ENCODE data around the gene HPD.
A peak's percentile ranks its signal among the peaks of the same experiment; 100 is the strongest.

The HPD gene

DNA sequence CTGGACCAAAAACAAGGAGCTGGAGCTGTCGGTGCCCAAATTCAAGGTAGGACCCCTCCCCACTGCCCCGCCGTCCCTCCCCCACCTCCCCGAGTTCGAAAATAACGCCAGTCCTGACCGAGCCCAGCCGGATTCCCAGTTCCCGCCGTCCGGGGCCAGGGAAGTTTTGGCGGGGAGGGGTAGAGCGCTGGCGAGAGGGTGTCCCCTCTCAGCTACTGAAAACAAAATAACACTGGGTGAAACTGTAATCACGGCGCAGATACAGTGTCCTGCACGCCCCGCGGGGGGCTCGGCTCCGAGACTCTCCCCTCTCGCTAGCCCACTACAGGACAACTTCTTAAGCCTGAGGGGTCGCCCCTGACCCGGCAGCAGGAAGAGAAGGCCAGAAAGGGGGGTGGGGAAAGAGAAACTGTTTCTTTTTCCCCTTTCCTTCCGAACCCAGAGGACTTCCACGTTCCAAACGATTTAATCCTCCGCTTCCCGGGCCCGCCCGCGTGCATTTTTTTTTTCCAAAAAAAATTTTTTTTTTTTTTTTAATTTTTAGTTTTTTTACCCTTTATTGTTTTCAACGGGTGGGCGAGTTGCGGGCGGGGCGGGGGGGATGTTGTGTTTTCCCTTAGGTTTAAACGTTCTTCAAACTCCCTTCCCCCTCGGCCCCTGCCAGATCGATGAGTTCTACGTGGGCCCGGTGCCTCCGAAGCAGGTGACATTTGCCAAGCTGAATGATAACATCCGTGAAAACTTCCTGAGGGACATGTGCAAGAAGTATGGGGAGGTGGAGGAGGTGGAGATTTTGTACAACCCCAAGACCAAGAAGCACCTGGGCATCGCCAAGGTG lies 53.3 kb downstream of the HPD start:
- TF ChIP-seq, protein P1, sequence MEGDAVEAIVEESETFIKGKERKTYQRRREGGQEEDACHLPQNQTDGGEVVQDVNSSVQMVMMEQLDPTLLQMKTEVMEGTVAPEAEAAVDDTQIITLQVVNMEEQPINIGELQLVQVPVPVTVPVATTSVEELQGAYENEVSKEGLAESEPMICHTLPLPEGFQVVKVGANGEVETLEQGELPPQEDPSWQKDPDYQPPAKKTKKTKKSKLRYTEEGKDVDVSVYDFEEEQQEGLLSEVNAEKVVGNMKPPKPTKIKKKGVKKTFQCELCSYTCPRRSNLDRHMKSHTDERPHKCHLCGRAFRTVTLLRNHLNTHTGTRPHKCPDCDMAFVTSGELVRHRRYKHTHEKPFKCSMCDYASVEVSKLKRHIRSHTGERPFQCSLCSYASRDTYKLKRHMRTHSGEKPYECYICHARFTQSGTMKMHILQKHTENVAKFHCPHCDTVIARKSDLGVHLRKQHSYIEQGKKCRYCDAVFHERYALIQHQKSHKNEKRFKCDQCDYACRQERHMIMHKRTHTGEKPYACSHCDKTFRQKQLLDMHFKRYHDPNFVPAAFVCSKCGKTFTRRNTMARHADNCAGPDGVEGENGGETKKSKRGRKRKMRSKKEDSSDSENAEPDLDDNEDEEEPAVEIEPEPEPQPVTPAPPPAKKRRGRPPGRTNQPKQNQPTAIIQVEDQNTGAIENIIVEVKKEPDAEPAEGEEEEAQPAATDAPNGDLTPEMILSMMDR (conservative IDR thresholded peaks at IDR 0.05; ENCODE audit: low read depth, low read length): no peak
- peak overlapping the region; percentile 63 for H3K4me3 ChIP-seq (ENCODE audit: low read depth, low read length)
- DNase-seq (ENCODE audit: low read depth): no peak

DNA sequence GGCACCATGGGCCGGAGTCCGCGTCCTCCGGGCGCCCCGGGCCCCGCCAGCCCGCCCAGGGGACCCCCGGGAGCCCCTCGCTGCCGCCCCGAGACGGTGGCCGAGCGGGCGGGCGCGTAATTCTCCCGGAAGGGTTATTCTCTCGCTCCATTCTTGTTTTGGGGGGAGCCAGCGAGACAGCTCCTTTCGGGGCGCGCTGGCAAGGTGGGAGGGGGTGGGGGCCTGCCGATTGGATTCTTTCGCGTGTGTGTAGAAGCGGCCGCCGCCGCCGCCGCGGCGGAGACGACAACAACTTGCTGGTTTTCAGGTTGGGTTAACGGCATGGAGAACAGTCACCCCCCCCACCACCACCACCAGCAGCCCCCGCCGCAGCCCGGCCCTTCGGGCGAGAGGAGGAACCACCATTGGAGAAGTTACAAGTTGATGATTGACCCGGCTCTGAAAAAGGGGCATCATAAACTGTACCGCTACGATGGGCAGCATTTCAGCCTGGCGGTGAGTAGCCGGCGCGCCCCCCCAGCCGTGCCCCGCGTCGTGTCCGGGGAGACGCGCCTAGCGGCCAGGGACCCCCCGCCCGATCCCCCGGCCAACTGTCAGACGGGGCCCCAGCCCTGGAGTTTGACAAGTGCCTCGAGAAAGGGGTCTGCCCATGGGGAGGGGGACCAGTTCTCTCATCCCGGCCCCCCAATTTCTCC lies 54.1 kb downstream of the HPD start:
- TF ChIP-seq, protein P1 (conservative IDR thresholded peaks at IDR 0.05; ENCODE audit: low read depth, low read length): no peak
- H3K4me3 ChIP-seq (ENCODE audit: low read depth, low read length): peak overlapping the region; percentile 63
- no peak for DNase-seq (ENCODE audit: low read depth)

DNA sequence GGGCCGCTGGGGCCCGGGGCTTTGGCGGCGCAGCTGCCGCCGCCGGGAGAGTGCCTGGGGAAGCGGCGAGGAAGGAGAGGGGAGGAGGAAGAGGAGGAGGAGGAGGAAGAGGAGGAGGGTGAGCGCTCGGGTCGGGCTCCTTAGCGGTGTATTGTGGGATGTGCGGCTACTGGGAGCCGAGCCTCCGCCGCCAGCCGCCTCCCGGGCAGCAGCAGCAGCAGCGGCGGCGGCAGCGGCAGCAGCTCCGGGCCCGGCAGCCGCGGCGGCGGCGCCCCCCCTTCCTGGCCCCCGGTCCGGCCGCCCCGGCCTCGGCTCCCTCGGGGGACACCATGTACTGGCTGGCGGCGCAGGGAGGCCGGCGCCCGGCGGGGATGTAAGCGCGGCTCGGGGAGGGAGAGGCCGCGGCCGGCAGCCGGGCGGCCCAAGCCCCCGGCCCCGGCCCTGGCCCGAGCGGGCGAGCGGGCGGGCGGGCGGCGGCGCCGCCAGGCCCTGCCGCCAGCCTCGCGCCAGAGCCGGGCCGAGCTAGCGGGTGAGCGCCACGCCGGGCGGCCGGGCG lies 54.7 kb downstream of the HPD start, which contains the start of gene SETD1B:
SETD1B (plus strand) TSS at position 149 of the 556 bp plus-strand sequence. CDS start 729 bp downstream, outside the sequence.
- DNase-seq (ENCODE audit: low read depth): peak; percentile 66
- peak within 1 kb of the TSS; percentile 63 for H3K4me3 ChIP-seq (ENCODE audit: low read depth, low read length)
- TF ChIP-seq, protein P1 (conservative IDR thresholded peaks at IDR 0.05; ENCODE audit: low read depth, low read length): no peak

DNA sequence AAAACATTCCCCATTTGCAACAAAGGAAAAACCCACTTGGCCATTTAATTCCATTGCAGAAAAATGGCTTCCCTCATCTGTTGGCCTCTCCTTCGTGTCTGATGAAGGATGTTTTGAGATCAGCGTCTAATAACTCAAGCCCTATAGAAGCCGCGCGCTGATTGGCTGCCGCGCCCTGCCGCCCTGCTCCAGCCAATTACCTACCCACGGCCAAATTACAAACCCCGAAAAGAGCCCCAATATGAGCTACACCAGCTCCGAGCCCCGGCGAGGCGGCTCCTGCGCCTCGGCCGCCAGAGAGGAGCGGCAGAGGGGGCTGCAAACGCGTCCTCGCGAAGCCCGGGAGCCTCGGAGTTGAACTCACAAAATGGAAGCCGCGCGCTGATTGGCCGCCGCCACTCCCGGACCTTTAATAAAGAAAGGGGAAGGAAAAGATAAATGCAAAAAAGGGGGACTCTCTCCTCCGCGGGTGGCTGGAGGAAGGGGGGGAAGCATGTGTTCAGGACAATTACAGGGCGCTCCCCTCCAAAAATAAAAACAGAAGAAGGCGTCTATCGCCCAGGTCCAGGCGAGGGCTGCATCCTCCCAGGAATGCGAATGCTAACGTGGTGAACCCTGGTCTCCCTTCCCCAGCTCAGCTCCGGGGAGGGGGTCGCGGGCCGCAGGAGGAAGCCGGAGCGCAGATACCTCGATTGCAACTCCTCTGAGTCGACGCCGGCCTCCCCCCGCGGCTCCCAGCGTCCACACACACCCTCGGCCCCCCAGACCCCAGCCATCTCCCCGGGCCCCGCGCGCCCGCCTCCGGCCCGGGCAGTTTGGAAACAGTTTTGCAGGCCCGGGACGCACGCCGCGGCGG lies 55.6 kb downstream of the HPD start:
- DNase-seq (ENCODE audit: low read depth): peak; percentile 98
- TF ChIP-seq, protein P1 (conservative IDR thresholded peaks at IDR 0.05; ENCODE audit: low read depth, low read length): no peak
- H3K4me3 ChIP-seq (ENCODE audit: low read depth, low read length): peak overlapping the region; percentile 63

DNA sequence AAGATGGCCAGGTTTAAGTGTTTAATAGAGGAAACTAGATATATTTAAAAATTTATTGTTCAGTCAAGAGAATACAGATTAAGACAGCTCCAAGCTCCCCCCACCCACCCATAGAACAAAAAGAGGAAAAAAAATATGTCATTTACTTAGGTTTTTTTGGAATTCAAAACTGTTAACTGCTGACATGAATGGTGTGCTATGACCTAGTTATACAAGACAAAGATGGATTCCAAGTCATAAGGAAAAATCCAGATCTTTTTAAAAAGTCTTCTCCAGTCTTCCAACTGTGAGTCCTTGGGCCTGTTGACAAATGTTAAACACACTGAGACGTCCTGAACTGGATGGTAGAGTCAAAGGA lies 56.2 kb downstream of the HPD start:
- no peak for DNase-seq (ENCODE audit: low read depth)
- peak overlapping the region; percentile 63 for H3K4me3 ChIP-seq (ENCODE audit: low read depth, low read length)
- TF ChIP-seq, protein P1 (conservative IDR thresholded peaks at IDR 0.05; ENCODE audit: low read depth, low read length): no peak

Data from choroid plexus epithelial cell (primary cell).